ENCODE measurements around the gene SLC15A2. TPM values are rescaled to one million over a fixed set of nuclear protein-coding genes. Genes with fewer than 3 reads are reported as not detected.
"Not testable (repeated sequence)": the region's sequence is repeated elsewhere in the genome, so short reads cannot be mapped to it uniquely, and the experiment has no call there.

Gene SLC15A2
- total RNA-seq, 1 donor from 2014 or later: 1.0 TPM

DNA sequence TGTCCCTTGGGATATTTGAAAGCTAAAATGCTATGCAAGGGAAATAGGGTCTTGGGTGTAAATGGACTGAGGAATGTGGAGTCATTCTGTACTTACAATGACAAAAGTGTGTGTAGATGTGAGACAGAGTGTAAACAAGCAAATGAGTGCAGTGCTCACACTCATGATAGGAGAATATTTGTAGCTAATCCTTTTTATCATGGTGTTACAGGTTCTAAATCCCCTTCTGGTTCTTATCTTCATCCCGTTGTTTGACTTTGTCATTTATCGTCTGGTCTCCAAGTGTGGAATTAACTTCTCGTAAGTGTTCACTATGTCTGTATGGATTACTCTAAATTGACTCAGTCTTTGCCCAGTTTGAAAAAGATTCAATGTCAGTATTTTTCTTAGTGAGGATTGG, 30.5 kb downstream of the SLC15A2 start:
- Histone ChIP-seq H3K79me2 (ENCODE audit: low read depth) (no peaks in the 10 kb centered on the region), H3K9ac (no peak overlapping the region), H3K9me3 (ENCODE audit: low read depth) (no peaks in the 10 kb centered on the region), H2AFZ (replicated peaks) (no peak overlapping the region), H3K4me1 (peaks cover 12% of the 10 kb centered on the region), H3K4me2 (no peak overlapping the region), H3K36me3 (no peaks in the 10 kb centered on the region), H3K27ac (no peak overlapping the region), H3F3A (ENCODE audit: low read depth) (no peaks in the 10 kb centered on the region), H3K4me3 (no peak overlapping the region), H3K27me3 (no peaks in the 10 kb centered on the region), H4K20me1 (ENCODE audit: low read depth) (no peaks in the 10 kb centered on the region)
- TF ChIP-seq EZH2 (IDR thresholded peaks at IDR 0.05) (no peak), EZH2phosphoT487 (IDR thresholded peaks at IDR 0.05) (no peak)
- TF ChIP-seq, protein P1, sequence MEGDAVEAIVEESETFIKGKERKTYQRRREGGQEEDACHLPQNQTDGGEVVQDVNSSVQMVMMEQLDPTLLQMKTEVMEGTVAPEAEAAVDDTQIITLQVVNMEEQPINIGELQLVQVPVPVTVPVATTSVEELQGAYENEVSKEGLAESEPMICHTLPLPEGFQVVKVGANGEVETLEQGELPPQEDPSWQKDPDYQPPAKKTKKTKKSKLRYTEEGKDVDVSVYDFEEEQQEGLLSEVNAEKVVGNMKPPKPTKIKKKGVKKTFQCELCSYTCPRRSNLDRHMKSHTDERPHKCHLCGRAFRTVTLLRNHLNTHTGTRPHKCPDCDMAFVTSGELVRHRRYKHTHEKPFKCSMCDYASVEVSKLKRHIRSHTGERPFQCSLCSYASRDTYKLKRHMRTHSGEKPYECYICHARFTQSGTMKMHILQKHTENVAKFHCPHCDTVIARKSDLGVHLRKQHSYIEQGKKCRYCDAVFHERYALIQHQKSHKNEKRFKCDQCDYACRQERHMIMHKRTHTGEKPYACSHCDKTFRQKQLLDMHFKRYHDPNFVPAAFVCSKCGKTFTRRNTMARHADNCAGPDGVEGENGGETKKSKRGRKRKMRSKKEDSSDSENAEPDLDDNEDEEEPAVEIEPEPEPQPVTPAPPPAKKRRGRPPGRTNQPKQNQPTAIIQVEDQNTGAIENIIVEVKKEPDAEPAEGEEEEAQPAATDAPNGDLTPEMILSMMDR (IDR thresholded peaks at IDR 0.05): no peak
- Mint-ChIP-seq H3K27ac (no peak overlapping the region), H3K4me1 (peaks cover 7% of the 10 kb centered on the region), H3K9me3 (peaks cover 2% of the 10 kb centered on the region), H3K36me3 (no peaks in the 10 kb centered on the region), H3K4me3 (no peak overlapping the region), H3K27me3 (ENCODE audit: insufficient read depth, low read depth) (no peaks in the 10 kb centered on the region)
- DNase-seq (ENCODE audit: low spot score): no peak

DNA sequence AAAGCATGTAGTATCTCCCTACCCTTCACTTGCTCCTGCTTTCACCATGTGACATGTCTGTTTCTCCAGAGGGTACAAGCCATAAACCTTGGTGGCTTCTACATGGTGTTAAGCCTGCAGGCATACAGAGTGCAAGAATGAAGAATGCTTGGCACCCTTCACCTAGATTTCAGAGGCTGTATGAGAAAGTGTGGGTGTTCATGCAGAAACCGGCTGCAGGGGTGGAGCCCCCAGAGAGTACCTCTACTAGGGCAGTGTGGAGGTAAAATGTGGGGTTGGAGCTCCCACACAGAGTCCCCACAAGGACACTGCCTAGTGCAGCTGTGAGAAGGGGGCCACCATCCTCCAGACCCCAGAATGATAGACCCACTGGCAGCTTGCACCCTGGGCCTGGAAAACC, 32.2 kb downstream of the SLC15A2 start:
- Histone ChIP-seq H3K79me2 (ENCODE audit: low read depth) (no peaks in the 10 kb centered on the region), H3K9ac (no peak overlapping the region), H3F3A (ENCODE audit: low read depth) (no peaks in the 10 kb centered on the region), H3K27me3 (no peaks in the 10 kb centered on the region), H3K4me3 (no peak overlapping the region), H3K4me2 (no peak overlapping the region), H3K36me3 (no peaks in the 10 kb centered on the region), H4K20me1 (ENCODE audit: low read depth) (no peaks in the 10 kb centered on the region), H3K27ac (no peak overlapping the region), H3K4me1 (peaks cover 12% of the 10 kb centered on the region), H2AFZ (replicated peaks) (no peak overlapping the region), H3K9me3 (ENCODE audit: low read depth) (no peaks in the 10 kb centered on the region)
- Mint-ChIP-seq H3K4me3 (no peak overlapping the region), H3K27ac (no peak overlapping the region), H3K27me3 (ENCODE audit: insufficient read depth, low read depth) (no peaks in the 10 kb centered on the region), H3K9me3 (peaks cover 2% of the 10 kb centered on the region), H3K4me1 (peaks cover 7% of the 10 kb centered on the region), H3K36me3 (no peaks in the 10 kb centered on the region)
- TF ChIP-seq EZH2 (IDR thresholded peaks at IDR 0.05) (no peak), EZH2phosphoT487 (IDR thresholded peaks at IDR 0.05) (no peak)
- TF ChIP-seq, protein P1 (IDR thresholded peaks at IDR 0.05): no peak
- no peak for DNase-seq (ENCODE audit: low spot score)

DNA sequence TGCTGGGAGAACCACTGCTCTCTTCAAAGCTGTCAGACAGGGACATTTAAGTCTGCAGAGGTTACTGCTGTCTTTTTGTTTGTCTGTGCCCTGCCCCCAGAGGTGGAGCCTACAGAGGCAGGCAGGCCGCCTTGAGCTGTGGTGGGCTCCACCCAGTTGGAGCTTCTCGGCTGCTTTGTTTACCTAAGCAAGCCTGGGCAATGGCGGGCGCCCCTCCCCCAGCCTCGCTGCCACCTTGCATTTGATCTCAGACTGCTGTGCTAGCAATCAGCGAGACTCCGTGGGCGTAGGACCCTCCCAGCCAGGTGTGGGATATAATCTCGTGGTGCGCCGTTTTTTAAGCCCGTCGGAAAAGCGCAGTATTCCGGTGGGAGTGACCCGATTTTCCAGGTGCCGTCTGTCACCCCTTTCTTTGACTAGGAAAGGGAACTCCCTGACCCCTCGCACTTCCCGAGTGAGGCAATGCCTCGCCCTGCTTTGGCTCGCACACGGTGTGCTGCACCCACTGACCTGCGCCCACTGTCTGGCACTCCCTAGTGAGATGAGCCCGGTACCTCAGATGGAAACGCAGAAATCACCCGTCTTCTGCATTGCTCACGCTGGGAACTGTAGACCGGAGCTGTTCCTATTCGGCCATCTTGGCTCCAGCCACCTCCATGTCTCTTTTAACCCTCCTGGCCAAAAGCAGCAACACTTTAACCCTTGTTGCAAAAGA, 44.1 kb downstream of the SLC15A2 start:
- not testable (repeated sequence) for H3K9me3 Mint-ChIP-seq; H3K36me3 Mint-ChIP-seq; DNase-seq (ENCODE audit: low spot score); H3K79me2 ChIP-seq (ENCODE audit: low read depth); H3F3A ChIP-seq (ENCODE audit: low read depth); H3K4me3 Mint-ChIP-seq; H3K27ac ChIP-seq; H3K9ac ChIP-seq; H3K9me3 ChIP-seq (ENCODE audit: low read depth); H3K4me1 ChIP-seq; H3K27me3 ChIP-seq; H3K4me2 ChIP-seq; H3K27me3 Mint-ChIP-seq (ENCODE audit: insufficient read depth, low read depth); H3K27ac Mint-ChIP-seq; H3K4me3 ChIP-seq; H3K36me3 ChIP-seq; H4K20me1 ChIP-seq (ENCODE audit: low read depth); H3K4me1 Mint-ChIP-seq
- peak overlapping the region; percentile 72 for H2AFZ ChIP-seq (replicated peaks)

DNA sequence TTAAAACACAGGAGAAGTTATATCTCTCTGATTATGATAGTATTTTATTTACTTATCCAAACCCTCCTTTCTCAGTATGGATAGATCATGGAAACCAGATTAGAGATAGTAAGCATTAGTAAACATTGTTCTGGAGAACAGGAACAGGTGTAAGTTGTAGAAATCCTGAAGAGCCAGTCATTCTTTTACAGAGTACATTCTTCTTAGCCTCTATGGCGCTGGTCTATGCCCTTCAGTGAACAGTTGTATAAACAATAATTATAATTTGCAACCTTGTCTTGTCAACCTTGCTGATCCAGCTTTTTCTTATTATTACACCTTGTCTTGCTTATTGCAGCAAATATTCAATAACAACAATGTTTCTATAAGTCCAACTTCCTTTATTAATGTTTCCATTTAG, 47.4 kb downstream of the SLC15A2 start:
- H3K27ac Mint-ChIP-seq: no peak overlapping the region
- H3K27me3 Mint-ChIP-seq (ENCODE audit: insufficient read depth, low read depth): no peaks in the 10 kb centered on the region

More for the DNA sequence above, 47.4 kb downstream of the SLC15A2 start:
- H3K4me3 Mint-ChIP-seq: no peak overlapping the region
- H3K27ac ChIP-seq: no peak overlapping the region
- TF ChIP-seq, protein P1 (IDR thresholded peaks at IDR 0.05): no peak
- TF ChIP-seq EZH2 (IDR thresholded peaks at IDR 0.05): no peak
- no peak for TF ChIP-seq EZH2phosphoT487 (IDR thresholded peaks at IDR 0.05)
- DNase-seq (ENCODE audit: low spot score): no peak
- no peaks in the 10 kb centered on the region for H3K9me3 ChIP-seq (ENCODE audit: low read depth)
- no peak overlapping the region for H3K4me3 ChIP-seq
- no peaks in the 10 kb centered on the region for H3K4me1 ChIP-seq
- no peaks in the 10 kb centered on the region for H3K36me3 ChIP-seq
- H4K20me1 ChIP-seq (ENCODE audit: low read depth): no peaks in the 10 kb centered on the region
- no peak overlapping the region for H3K4me2 ChIP-seq
- no peaks in the 10 kb centered on the region for H3K27me3 ChIP-seq
- H3K79me2 ChIP-seq (ENCODE audit: low read depth): no peaks in the 10 kb centered on the region
- H3K9ac ChIP-seq: no peak overlapping the region
- no peaks in the 10 kb centered on the region for H3K4me1 Mint-ChIP-seq
- no peaks in the 10 kb centered on the region for H3K36me3 Mint-ChIP-seq
- H3K9me3 Mint-ChIP-seq: no peaks in the 10 kb centered on the region
- no peak overlapping the region for H2AFZ ChIP-seq (replicated peaks)
- no peaks in the 10 kb centered on the region for H3F3A ChIP-seq (ENCODE audit: low read depth)

Data from neural progenitor cell (in vitro differentiated cells).